ENCODE results near the gene DAPK1.

- TF ChIP-seq CTCF (IDR thresholded peaks at IDR 0.05; ENCODE audit: borderline replicate concordance, extremely low read depth, low read length, poor library complexity, severe bottlenecking) (no peak), EZH2 (IDR thresholded peaks at IDR 0.05; ENCODE audit: borderline replicate concordance, low read depth, low read length, severe bottlenecking) (no peak)
Observed at GRCh38 chr9:87717456-87717855, 219.8 kb downstream of the DAPK1 start.

Measured in DND-41 (cell line).